Sigmoid colon (tissue), 4 donors: ENCODE measurements around the gene APOBEC2.

Experiments used
- CTCF ChIP-seq, 4 experiments: fragments of 450-650 bp in 3 of 4; fragments of 200-600 bp in 1 of 4; IDR thresholded peaks; one replicate each; pipeline ENCODE4 v1.5.1; 2016 to 2019; ENCODE audit warnings: antibody characterized with exemption in 4 of 4, mild to moderate bottlenecking in 3 of 4, moderate library complexity in 2 of 4
- EP300 ChIP-seq, 4 donors: sonication (generic); formaldehyde crosslinking; IDR thresholded peaks; one replicate each; pipeline ENCODE4 v1.6.1; 2017; ENCODE audit warnings: antibody characterized with exemption in 4 of 4
- POLR2AphosphoS5 ChIP-seq, 4 donors: sonication (generic); formaldehyde crosslinking; IDR thresholded peaks; one replicate each; pipeline ENCODE4 v1.6.1; 2017; ENCODE audit warnings: antibody characterized with exemption in 4 of 4

GRCh38 chr6:41055149-41055548, 2.1 kb downstream of the APOBEC2 start:
- TF ChIP-seq CTCF (IDR thresholded peaks at IDR 0.05) (no peak), POLR2AphosphoS5 (IDR thresholded peaks at IDR 0.05) (no peak), EP300 (IDR thresholded peaks at IDR 0.05) (no peak)
